Kidney epithelial cell (primary cell): Measurements from ENCODE around the gene IZUMO1. TPM values are rescaled to one million over a fixed set of nuclear protein-coding genes. Genes with fewer than 3 reads are reported as not detected.

Source experiments
- DNase-seq: peaks from one replicate; pipeline ENCODE4 v3.0.0-alpha.2; 2010; ENCODE audit warnings: low read depth
- H3K27me3 ChIP-seq: 2 replicates; pipeline ENCODE4 v1.6.0; 2011; ENCODE audit warnings: low read length; ENCODE audit not compliant: control insufficient read depth, insufficient read depth
- H3K36me3 ChIP-seq: 2 replicates; pipeline ENCODE4 v1.5.1; 2011; ENCODE audit warnings: low read length; ENCODE audit not compliant: control insufficient read depth, insufficient read depth
- H3K4me3 ChIP-seq: 2 replicates; pipeline ENCODE4 v1.5.1; 2011; ENCODE audit warnings: low read depth, mild to moderate bottlenecking, control low read depth, low read length
- total RNA-seq: library from RNA; depleted of rRNA; stranded (reverse); fragments of >200 nt; gene quantifications from 2 replicates; pipeline ENCODE4 v1.2.3, GENCODE V29; 2015
- TF ChIP-seq, protein P1 (sequence below): IDR thresholded peaks from 2 replicates; pipeline ENCODE4 v1.5.1; 2011; ENCODE audit warnings: mild to moderate bottlenecking, moderate library complexity, low read length, control low read depth, inconsistent platforms; ENCODE audit not compliant: insufficient read depth, poor library complexity, severe bottlenecking

IZUMO1 gene
- total RNA-seq, 1 donor from 2014 or later, result 0.25 TPM

- Histone ChIP-seq H3K4me3 (no peak overlapping the region), H3K36me3 (no peaks in the 10 kb centered on the region), H3K27me3 (no peaks in the 10 kb centered on the region)
- TF ChIP-seq, protein P1, sequence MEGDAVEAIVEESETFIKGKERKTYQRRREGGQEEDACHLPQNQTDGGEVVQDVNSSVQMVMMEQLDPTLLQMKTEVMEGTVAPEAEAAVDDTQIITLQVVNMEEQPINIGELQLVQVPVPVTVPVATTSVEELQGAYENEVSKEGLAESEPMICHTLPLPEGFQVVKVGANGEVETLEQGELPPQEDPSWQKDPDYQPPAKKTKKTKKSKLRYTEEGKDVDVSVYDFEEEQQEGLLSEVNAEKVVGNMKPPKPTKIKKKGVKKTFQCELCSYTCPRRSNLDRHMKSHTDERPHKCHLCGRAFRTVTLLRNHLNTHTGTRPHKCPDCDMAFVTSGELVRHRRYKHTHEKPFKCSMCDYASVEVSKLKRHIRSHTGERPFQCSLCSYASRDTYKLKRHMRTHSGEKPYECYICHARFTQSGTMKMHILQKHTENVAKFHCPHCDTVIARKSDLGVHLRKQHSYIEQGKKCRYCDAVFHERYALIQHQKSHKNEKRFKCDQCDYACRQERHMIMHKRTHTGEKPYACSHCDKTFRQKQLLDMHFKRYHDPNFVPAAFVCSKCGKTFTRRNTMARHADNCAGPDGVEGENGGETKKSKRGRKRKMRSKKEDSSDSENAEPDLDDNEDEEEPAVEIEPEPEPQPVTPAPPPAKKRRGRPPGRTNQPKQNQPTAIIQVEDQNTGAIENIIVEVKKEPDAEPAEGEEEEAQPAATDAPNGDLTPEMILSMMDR, result no peak
- no peak for DNase-seq
Measured at GRCh38 chr19:48784527-48784926, 37.8 kb upstream of the IZUMO1 start.

DNA sequence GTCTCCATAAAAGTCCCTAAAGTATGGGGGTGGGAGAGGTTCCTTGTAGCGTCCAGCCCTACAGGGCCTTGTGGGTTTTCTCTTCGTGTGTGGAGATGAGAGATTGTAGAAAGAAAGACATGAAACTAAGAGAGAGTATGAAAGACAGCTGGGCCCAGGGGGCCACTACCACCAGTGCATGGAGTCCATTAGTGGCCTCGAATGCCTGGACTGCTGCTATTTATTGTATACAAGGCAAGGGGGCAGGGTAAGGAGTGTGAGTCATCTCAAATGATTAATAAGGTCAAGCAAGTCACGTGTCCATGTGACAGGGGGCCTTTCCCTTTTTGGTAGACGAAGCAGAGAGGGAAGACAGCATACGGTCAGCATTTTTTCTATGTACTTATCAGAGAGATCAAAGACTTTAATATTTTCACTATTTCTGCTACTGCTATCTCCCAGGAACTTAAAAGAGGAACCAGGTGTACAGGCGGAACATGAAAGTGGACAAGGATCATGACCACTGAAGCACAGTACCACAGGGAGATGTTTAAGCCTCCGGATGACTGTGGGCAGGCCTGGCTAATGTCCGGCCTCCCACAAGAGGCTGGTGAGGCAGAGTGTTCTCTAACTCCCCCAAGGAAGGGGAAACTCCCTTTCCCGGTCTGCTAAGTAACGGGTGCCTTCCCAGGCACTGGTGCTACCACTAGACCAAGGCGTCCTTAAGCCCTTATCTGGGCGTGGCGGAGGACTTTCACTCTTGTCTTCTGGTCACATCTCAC, 34.1 kb upstream of the IZUMO1 start:
- Histone ChIP-seq H3K4me3 (no peak overlapping the region), H3K36me3 (no peaks in the 10 kb centered on the region), H3K27me3 (no peaks in the 10 kb centered on the region)
- DNase-seq, result peak; percentile 49
- TF ChIP-seq, protein P1, result no peak

DNA sequence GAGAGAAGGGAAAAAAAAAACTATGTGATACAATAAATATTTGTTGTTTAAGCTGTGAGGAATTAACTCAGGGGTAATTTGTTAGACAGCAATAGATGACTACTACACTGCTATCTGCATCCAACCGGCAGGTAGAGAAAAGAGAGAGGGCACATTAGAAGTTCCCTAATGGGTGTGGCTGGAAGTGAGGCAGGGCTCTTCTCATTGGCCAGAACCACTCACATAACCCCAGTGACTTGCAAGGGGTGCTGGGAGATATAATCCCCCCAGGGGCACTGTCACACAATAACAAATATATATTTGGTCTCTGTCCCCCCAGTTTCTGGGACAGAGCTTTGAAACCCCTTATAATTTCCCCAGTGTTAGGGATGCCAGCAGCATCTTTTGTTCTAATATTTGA, 32.9 kb upstream of the IZUMO1 start:
- TF ChIP-seq, protein P1, result no peak
- no peak for DNase-seq

DNA sequence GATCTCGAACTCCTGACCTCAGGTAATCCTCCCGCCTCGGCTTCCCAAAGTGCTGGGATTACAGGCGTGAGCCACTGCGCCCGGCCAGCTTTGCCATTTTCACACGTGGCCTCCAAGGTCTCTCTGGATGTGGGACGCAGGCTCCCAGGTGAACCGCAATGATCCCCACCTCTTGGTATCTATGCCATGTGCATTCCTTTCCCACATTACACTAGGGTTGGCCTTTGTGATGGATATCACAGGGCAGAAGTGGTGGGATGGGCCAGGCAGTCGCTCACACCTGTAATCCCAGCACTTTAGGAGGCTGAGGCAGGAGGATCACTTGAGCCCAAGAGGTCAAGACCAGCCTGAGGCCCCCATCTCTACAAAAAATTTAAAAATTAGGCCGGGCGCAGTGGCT, 31.0 kb upstream of the IZUMO1 start:
- no peak for DNase-seq
- Histone ChIP-seq H3K27me3 (no peaks in the 10 kb centered on the region), H3K36me3 (no peaks in the 10 kb centered on the region), H3K4me3 (no peak overlapping the region)
- TF ChIP-seq, protein P1, result no peak

More for the DNA sequence above, 32.9 kb upstream of the IZUMO1 start:
- H3K36me3 ChIP-seq, result no peaks in the 10 kb centered on the region
- no peaks in the 10 kb centered on the region for H3K27me3 ChIP-seq
- no peak overlapping the region for H3K4me3 ChIP-seq

DNA sequence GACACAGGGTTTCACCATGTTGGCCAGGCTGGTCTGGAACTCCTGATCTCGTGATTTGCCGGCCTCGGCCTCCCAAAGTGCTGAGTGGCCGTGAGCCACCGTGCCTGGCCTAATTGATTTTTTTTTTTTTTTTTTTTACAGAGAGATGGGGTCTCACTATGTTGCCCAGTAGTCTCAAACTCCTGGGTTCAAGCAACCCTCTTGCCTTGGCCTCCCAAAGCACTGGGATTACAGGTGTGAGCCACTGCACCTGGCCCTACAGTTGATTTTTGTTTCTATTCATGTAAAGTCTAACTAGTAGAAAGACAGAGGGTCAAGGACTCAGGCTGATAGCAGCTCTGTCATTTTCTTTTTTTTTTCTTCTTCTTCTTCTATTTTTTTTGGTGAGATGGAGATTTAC, 30.4 kb upstream of the IZUMO1 start:
- TF ChIP-seq, protein P1, result no peak
- Histone ChIP-seq H3K27me3 (no peaks in the 10 kb centered on the region), H3K4me3 (no peak overlapping the region), H3K36me3 (no peaks in the 10 kb centered on the region)
- DNase-seq, result no peak

GRCh38 chr19:48772503-48772953, 25.8 kb upstream of the IZUMO1 start:
- no peak for DNase-seq
- TF ChIP-seq, protein P1, result no peak
- H3K36me3 ChIP-seq, result no peaks in the 10 kb centered on the region
- H3K4me3 ChIP-seq, result no peak overlapping the region
- peaks cover 9% of the 10 kb centered on the region for H3K27me3 ChIP-seq
